NB4 (cell line): ENCODE data around the gene PSMB3.
A peak's percentile ranks its signal among the peaks of the same experiment; 100 is the strongest.

Experiments
- DNase-seq: peaks from one replicate; pipeline ENCODE4 v3.0.0; 2010; ENCODE audit warnings: low read depth
- H3K4me3 ChIP-seq: one replicate; pipeline ENCODE4 v1.5.1; 2011; ENCODE audit warnings: mild to moderate bottlenecking, low read depth, low read length, moderate library complexity
- CTCF ChIP-seq: IDR thresholded peaks from one replicate; pipeline ENCODE4 v1.5.1; 2012; ENCODE audit warnings: low read depth, low read length
- MYC ChIP-seq: IDR thresholded peaks from 2 replicates; pipeline ENCODE4 v1.6.1; 2011; ENCODE audit warnings: low read depth, low read length
- POLR2A ChIP-seq: IDR thresholded peaks from 2 replicates; pipeline ENCODE4 v1.6.1; 2011; ENCODE audit warnings: mild to moderate bottlenecking; ENCODE audit not compliant: insufficient read length; ENCODE audit errors: extremely low read depth
- TF ChIP-seq, protein P1 (sequence below): IDR thresholded peaks from 2 replicates; pipeline ENCODE4 v1.6.1; 2011; ENCODE audit warnings: low read depth, low read length

Gene PSMB3

GRCh38 chr17:38729368-38729885 is 23.1 kb upstream of the PSMB3 start:
- TF ChIP-seq, protein P1, sequence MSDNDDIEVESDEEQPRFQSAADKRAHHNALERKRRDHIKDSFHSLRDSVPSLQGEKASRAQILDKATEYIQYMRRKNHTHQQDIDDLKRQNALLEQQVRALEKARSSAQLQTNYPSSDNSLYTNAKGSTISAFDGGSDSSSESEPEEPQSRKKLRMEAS: no peak
- TF ChIP-seq POLR2A (no peak), MYC (no peak), CTCF (no peak)
- no peak for DNase-seq
- H3K4me3 ChIP-seq: peak overlapping the region; percentile 51

DNA sequence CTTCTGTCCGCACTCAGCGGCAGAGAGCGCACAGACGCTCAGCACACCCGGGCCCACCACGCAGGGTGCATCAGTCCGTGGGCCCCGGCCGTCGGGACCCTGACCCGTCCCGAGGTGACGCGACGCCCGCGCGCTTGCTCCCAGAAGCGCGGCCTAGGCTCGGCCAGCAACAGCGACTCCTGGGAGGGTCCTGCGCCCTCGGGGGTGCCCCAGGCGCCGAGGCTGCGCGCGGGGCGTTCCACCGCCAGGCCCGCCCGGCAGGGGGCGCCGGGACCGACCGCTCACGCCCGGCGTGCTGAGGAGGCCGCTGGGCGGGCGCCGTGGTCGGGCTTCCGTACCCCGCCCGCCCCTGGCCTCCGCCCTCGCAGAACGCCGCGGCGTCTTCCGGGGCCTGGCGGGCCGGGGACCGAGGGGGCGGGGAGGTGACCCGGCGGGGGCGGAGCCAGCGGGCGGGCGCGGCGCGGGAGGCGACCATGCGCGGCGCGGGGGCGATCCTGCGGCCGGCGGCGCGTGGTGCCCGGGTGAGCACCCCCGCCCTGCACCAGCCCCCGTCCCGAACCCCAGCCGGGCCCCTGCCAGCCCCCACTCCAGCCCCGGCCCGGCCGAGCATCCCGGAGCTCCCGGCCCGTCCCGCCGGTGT is 22.5 kb upstream of the PSMB3 start, which contains the start of gene CISD3:
TSS of gene CISD3 (plus strand) at position 456 of the 640 bp plus-strand sequence. CDS start at position 474, 18 bp downstream.
- H3K4me3 ChIP-seq: peak within 1 kb of the TSS; percentile 90
- peak; percentile 94 for DNase-seq
- TF ChIP-seq, protein P1: peak; percentile 53
- TF ChIP-seq POLR2A (peak; percentile 37), CTCF (peak; percentile 31), MYC (no peak; the same call in 1 of the 2 replicates)

- peak overlapping the region; percentile 90 for H3K4me3 ChIP-seq
- TF ChIP-seq CTCF: no peak
- TF ChIP-seq POLR2A: no peak
- TF ChIP-seq, protein P1: no peak
- TF ChIP-seq MYC: no peak; the same call in 1 of the 2 replicates
- DNase-seq: peak; percentile 58
Measured at GRCh38 chr17:38730526-38731379, 21.8 kb upstream of the PSMB3 start.

- peak; percentile 45 for DNase-seq
- H3K4me3 ChIP-seq: peak overlapping the region; percentile 90
Measured at GRCh38 chr17:38731526-38732294, 20.8 kb upstream of the PSMB3 start.

More at GRCh38 chr17:38731526-38732294, 20.8 kb upstream of the PSMB3 start:
- no peak for TF ChIP-seq POLR2A
- no peak for TF ChIP-seq CTCF
- no peak for TF ChIP-seq MYC
- TF ChIP-seq, protein P1: no peak
